GM18868 (cell line): ENCODE data around the gene ZNF256.

Experiments
- ATAC-seq: cut with Tn5 transposase; IDR thresholded peaks from one replicate; pipeline ENCODE4 v1.9.1; 2021; ENCODE audit warnings: mild to moderate bottlenecking, moderate library complexity; ENCODE audit not compliant: unreplicated experiment

Gene ZNF256

DNA sequence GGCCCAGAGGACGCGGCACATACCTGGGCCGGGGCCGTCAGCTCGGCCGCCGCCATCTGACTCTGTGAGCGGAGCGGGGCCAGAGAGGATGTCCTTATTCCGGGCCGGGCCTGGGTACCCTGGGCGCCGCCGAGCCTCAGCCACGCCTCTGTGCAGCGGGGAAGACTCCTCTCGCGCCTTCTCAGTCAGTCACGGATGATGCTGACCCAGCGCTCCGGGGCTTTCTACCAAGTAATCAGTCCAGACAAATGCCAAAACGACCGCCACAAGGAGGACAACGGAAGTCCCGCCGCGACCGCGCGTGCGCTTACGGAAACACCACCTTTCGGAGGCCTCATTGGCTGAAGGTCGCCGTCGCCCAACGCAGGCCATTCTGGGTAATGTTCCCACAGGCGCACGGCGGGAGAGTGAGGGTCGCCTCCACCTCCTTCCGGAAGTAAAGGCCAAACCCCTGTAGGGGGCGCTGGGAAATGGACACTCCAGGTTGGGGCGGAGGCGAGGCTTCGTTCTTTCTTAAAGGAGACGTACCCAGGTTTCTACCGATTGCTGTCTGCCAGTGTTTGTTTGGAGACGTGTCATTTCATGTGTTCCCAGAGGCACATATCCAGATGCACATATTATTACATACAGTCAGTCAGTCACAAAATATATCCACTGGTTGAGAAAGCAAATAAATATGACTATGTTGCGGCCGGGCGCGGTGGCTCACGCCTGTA, at the start of gene ZNF256:
ZNF256 (minus strand) TSS at position 288 of the 716 bp plus-strand sequence; CDS start at position 56, 232 bp downstream.
- peak; percentile 94 for ATAC-seq

DNA sequence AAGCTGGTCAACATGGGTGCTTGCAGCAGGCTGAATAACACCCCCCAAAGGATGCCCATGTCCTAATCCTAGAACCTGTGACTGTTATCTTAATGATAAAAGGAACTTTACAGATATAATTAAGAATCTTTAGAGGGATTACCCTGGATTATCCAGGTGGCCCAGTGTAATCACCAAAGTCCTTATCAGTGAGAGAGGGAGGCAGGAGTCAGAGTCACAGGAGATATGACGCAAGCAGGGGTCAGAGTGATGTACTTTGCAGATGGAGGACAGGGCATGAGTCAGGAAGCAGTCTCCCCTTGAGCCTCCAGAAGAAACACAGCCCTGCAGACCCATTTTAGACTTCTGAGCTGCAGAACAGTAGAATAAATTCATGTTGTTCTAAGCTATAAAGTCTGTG, 45.3 kb upstream of the ZNF256 start:
- ATAC-seq = no peak

DNA sequence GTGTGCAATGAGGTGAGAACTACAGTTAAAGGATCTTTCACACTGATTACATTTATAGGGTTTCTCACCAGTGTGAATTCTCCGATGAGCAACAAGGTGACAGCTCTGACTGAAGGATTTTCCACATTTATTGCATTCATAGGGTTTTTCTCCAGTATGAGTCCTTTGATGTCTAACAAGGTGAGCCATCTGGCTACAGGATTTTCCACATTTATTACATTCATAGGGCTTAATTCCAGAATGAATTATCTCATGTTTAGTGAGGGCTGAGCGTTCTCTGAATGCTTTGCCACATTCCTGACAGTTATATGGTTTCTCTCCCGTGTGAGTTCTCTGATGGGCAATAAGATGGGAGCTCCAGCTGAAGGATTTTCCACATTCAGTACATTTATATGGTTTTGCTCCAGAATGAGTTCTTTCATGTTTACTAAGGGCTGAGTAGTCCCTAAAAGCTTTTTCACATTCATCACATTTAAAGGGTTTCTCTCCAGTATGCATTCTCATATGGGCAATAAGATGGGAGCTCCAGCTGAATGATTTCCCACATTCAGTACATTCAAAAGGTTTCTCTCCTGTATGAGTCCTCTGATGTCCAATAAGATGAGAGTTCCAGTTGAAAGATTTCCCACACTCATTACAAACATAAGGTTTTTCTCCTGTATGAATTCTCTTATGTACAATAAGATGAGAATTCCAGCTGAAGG, 31.2 kb upstream of the ZNF256 start:
- no peak for ATAC-seq

DNA sequence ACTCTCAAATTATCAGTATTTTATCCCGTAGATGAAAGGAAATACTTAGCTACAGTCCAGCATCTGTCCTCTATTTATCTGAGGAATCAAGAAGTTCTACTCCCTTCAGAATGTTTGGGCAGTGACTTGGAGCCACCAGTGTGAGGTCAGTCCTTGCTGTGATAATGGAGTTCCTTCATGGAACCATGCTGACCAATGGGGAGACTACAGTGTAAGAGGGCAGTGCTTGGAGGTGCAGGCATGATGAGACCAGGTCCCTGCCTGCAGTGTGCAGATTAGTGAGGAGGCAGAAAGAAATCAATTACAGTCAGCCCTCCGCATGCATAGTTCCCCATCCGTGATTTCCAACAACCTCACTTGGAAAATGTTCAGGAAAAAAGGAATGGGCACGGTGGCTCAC, 26.9 kb upstream of the ZNF256 start, which contains the start of gene C19orf18:
C19orf18 (minus strand) TSS at position 101 of the 400 bp plus-strand sequence. CDS start 102 bp downstream, outside the sequence.
- no peak for ATAC-seq

DNA sequence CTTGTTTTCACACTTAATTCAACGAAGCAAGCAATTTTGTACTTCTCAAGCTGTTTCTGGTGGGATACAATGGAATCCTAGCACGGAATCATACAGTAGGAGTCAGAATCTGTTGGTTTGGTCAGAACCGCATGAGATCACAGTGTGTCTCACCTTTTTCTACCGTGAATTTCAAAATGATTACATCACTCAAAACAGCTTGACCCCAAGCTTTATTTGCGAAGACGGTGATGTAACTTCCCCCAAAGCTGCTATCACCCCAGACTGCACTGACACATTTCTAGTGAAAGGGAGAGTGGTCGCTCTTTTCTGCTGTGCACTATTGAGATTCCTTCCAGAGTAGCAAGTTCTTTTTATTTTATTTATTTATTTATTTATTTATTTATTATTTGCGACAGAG, 17.3 kb upstream of the ZNF256 start:
- no peak for ATAC-seq

DNA sequence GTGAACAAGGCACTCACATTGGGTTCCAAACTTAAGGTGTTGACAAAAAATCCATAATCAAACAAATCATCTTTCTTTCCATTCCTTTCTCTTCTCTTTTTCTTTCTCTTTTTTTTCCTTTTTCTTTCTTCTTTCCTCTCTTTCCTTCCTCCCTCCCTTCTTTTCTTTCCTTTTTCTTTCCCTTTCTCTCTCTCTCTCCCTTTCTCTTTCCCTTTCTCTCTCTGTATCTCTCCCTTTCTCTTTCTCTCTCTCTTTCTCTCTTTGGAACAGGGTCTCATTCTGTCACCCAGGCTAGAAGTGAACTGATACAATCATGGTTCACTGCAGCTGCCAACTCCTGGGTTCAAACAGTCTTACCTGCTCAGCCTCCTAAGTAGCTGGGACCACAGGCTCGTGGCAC, 14.3 kb upstream of the ZNF256 start:
- ATAC-seq = no peak

DNA sequence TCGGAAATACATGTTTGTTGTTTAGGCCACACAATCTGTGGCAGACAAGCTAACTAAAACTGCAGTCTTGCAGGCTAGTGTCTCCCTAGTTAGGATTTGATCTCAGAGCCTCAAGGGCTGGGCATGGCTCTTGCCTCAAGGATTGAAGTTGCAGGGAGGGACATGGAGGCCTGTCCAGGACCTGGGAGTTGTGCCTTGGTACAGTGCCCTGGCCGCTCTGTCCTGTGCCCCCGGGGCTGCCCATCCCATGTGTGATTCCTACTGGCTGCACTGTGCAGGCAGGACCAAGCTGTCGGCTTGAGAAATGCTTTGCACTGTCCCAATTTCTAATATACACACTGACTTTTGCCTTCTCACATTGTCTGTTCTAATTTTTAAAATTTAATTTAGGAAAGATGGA, 7.5 kb upstream of the ZNF256 start:
- ATAC-seq = no peak

DNA sequence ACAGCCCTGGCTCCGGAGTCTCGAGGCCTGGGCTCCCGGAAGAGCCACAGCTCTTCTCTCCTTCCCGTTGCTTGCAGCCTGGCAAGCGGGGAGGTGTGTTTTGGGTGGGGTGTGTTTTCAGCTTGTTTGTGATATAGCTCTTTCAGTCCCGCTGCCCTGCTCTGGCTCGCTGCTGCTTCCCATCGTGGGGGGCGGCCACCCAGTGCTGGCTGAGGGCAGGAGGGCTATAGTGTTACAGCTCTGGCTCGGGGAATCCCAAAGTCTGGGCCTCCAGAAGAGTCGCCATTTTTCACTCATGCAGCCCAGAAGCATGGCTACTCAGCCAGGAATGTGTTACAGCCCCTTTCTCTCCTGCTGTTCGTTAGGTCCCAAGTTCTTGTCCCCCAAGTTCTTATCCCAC, 2.2 kb upstream of the ZNF256 start:
- no peak for ATAC-seq

DNA sequence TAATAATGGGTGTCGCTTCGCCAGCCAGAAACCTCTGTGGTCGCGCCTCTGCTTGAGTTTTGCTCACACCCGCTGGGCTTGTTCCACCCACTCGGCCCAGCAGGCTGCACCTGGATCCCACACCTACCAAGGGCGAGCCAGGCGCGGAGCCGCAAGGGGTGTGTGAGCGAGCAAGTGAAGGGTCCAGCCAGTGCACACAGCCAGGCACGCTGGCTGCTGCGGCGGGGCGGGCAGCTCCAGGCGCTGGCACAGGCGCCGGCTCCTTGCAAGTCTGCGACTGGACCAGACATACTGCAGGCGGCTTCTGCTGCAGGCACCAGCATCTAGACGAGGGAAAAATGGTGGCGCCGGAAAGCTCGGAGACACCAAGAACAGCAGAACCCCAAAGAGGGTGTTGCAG, 1.8 kb upstream of the ZNF256 start:
- no peak for ATAC-seq

DNA sequence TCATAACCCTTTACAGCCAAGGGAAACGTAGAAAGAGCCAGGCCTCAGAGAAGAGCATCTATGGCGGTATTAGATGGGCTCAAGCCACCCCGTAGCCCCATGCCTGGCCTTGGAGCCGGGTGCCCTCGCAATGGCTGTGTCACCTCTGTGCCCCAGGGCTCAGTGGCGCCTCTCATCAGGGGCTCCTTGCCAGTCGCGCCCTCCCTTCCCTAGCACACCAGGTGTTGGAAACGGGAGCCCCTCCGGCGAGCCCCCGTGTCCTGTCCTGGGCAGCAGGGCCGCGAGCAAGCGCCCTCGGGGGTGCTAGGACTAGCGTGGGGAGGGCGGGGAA, 453 bp downstream of the ZNF256 start:
- ATAC-seq = peak; percentile 5

DNA sequence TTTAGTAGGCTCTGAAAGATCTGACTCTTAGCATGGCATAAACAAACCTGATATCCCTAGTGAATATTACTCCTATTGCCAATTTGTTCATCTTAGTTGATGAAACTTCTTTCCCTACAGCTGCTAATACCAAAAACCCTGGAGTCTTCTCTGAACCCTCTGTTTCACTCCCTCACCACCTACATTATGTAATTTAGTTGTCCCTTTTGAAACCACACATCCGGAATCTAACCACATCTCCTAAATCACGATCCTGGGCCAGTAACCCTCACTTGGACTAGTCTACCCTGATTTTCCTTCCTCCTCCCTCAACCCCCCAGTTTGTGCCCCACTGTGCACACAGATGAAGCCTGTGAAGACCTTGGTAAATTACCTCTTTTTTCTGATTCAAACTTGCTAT, 1.2 kb downstream of the ZNF256 start:
- ATAC-seq = no peak

DNA sequence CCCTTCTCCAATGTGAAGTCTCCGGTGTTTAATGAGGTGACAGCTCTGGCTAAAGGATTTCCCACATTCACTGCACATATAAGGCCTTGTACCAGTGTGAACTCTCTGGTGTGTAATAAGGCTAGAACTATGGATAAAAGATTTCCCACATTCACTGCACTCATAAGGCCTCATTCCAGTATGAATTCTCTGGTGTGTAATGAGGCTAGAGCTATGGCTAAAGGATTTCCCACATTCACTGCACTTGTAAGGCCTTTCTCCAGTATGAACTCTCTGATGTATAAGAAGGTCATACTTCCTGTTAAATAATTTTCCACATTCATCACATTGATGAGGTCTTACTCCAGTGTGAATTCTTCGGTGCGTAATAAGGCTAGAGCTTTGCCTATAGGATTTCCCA, 5.9 kb downstream of the ZNF256 start:
- ATAC-seq = no peak

DNA sequence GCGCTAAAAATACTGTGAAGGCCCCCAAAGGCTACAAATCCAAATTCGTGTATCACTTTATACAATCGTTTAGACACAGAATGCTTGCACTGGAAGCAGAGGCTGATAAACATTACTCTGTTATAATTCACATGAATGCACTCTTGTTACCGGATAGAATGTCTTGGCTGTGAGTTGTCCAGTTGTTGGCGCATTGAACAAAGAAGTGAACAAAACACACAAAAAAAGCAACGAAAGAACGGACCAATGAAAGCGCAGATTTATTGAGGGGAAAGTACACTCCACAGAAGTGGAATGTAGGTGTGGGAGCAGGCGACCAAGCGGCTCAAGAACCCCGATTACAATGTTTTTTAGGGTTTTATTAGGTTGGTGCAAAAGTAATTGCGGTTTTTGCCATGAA, 11.8 kb downstream of the ZNF256 start:
- no peak for ATAC-seq

DNA sequence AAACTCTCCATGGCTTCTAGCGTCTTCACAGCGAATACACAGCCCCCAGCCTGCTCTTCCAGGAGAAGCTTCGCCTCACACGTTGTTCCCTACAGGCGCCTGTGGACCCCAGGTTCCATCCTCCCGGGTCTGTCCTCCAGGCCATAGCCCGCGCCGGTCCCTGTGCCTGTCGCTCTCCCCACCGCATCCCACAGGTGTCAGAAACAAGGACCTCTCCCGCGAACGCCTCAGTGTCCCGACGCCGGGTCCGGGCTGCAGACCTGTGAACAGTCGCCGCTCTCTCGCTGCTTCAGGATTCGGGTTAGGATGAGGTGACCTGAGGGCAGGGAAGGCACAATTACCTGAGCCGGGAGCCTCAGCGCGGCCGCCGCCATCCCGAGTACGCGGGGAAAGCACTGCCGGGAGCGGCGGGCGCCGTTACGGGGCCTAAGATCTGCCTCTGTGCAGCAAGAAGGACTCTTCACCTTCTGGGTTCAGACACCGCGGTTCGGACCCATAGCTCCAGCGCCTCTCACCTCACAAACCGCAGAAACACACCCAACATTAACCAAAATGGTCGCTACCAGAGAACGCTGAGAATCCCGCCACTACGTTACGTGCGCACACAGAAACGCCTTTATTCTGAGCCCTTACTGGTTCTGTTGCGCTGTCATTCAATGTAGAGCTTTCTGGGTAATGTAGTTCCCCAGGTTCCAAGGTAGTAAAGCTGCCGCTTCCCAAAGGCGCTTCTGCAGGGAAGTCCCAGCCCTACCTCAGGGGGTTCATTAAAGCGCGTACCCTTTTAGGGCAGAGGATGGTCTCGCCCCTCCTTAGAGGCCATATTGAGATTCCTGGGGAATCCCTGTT, 12.5 kb downstream of the ZNF256 start, which contains the start of gene ZNF418:
ZNF418 (minus strand) TSS at position 583 of the 846 bp plus-strand sequence. CDS start 1,580 bp downstream, outside the sequence.
- peak; percentile 68 for ATAC-seq

DNA sequence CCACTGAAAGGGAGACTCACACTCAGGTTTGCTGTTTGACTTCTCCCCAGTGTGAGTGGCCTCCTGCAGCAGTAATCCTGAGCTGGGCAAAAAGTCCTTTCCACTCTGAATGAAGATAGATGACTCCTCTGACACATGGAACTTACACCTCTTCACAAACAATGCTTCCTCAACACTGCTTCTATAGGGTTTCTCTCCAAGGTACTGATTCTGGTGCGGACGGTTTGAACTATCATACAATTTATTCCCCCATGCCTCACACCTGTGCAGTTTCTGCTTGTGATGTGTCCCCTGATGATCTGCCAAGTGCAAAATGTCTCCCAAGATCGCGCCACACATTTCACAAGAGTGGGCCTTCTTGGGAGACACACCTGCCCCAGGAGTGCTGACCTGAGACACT, 19.9 kb downstream of the ZNF256 start:
- ATAC-seq = no peak

DNA sequence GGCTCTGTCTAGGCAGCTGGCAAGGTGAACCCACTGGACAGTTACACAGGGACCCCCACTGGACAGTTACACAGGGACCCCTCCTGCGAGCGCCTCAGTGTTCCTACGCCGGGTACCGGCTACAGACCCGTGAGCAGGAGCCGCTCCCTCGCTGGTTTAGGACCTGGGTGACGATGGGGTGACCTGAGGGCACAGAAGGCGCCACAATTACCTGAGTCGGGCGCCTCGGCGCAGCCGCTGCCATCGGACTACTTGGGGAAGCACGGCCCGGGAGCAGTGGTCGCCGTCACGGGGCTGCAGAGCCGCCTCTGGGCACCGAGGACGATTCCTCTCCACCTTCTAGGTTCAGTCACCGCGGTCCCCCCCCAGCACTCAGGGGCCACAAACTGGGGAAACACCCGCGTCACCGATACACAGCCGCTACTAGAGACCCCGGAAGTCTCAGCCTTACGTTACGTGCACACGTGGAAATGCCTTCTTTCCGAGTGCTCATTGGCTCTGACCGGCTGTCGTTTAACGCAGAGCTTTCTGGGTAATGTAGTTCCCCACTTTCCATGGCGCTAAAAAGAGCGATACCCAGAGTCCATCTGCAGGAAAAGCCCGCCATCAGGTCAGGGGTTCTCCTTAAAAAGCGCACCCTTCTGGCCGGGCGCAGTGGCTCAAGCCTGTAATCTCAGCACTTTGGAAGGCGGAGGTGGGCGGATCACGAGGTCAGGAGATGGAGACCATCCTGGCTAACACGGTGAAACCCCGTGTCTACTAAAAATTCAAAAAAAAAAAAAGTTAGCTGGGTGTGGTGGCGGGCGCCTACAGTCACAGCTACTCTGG, 31.1 kb downstream of the ZNF256 start, which contains the start of gene ZNF417:
ZNF417 (minus strand) TSS at position 425 of the 828 bp plus-strand sequence; CDS start at position 244, 181 bp downstream.
- ATAC-seq = peak; percentile 97

DNA sequence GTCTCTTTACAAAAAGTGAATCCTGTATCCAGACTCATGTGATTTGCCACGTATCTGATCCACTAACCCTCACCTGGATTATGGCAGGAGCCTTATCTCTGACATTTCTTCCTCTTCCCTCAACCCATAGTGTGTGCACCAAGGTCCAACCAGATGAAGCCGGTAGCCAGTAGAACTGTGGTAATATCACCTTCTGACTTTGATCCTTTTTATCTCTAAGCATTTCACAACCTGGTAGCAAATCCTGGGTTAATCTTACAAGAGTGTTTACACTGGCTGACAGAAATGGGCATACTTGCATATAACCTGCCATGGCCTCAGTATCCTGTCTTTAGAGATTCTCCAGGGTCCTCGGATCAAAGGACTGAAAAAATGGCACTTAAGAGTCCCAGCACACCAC, 33.0 kb downstream of the ZNF256 start:
- ATAC-seq = no peak

DNA sequence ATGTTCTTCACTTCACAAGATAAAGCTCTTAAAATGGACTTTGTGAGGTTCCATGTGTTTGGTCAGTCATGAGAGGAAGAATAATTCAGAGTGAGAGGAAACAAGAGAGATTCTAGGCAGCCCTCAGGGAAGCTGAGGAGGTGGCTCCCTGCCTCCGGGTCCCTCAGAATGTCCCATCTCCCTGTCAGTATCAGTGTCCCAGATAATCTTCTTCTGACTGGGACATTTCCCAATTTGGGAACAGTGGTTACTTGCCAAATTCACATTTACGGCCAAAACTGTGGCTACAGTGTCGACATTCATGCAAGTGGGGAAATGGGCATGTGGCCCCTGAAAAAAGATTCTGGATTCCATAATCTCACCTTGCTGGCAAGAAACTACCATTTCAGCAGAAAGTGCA, 40.1 kb downstream of the ZNF256 start:
- no peak for ATAC-seq

DNA sequence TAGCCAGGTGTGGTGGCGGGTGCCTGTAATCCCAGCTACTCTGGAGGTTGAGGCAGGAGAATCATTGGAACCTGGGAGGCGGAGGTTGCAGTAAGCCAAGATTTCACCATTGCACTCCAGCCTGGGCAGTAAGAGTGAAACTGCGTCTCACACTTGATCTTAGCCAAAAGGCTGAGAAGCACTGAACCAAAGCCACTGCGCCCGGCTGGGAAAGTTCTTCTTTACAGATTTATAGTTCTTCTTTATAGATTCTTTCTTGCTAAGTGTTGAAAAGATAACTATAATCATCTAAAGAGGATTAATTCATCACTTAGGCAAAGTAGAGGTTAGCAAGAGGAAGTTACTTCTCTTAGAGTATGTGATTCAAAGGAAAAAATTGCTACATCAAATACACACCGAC, 42.2 kb downstream of the ZNF256 start:
- ATAC-seq = no peak

DNA sequence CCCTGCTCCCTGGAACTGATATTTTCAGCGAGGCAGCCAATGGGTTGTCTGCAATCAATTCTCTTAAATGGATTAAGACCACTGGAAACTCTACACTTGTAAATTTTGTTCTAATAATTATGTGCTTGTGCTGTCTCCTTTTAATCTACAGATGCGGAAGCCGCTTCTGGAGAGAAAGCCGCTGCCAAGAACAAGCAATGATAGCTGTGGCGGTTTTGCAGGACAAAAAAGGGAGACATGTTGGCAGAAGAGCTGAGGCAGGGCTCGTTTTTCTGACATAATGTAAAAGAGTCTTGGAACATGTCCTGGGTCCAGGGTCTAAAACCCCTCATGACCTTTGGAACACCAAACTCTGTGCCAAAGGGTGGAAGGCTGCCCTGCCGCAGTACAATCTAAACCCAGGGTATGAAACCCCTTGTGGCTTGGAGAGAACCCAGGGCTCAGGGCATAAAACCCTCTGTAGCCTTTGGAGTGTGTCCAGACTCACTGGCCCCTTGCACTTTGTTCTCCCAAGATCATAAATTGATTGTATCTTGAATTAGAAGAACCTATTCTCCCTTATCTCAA, 43.8 kb downstream of the ZNF256 start:
- no peak for ATAC-seq
